Renal cortex interstitium (tissue), 11 donors: ENCODE data around the gene TTLL10. TPM values are rescaled to one million over a fixed set of nuclear protein-coding genes. Genes with fewer than 3 reads are reported as not detected.

Source experiments
- DNase-seq, 11 donors: peaks; one replicate each; pipeline ENCODE4 v3.0.0-alpha.2; 2013; ENCODE audit warnings: low read depth in 9 of 11, low spot score in 4 of 11; ENCODE audit errors: extremely low read depth in 1 of 11
- polyA plus RNA-seq, 3 donors: library from polyadenylated mRNA; unstranded; fragments of 120-200 nt; gene quantifications; one replicate each; pipeline ENCODE4 v1.2.1, GENCODE V29; 2013; ENCODE audit not compliant: insufficient read length in 3 of 3

Gene TTLL10
- polyA plus RNA-seq, 3 donors, result 0.30 to 0.88 (median 0.50) TPM

- no peak for DNase-seq
Observed at GRCh38 chr1:1236945-1237873, 63.5 kb downstream of the TTLL10 start.

DNA sequence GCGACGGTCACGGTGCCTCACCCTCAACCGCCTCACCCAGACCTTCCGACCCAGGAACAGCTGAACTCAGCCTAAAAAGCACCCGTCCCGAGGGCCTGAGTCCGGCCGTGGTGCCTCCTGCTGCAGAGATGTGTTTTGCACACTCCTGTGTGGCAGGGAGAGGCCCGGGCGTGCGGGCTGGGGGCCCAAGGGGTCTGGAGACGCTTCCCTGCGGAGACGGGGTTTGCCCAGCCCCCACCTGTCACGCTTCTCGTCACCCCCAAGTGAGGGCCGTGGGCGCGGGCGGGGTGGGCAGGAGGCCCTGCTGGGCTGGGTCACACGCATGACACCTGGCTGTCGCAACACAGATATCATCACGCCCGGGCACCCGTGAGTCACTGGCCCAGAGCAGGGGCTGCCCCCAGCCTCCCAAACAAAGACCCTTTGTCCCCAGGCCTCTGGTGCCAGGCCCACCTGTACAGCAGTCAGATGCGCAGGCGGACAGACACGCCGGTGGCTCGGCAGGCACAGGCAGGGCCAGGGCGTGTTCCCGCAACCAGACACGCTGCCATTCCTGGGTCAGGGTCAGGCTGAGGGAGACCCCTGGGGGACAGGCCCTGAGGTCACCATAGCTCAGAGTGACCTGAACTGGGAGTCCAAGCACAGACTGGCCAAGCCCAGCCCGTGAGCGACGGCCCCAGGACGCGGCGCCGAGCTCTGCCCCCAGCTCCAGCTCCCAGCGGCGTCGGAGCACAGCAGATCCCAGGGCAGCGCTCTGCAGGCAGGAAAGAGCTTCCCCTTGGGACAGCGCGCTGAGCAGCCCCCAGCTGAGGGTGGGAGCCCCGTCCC lies 64.4 kb downstream of the TTLL10 start:
- DNase-seq, result no peak

DNA sequence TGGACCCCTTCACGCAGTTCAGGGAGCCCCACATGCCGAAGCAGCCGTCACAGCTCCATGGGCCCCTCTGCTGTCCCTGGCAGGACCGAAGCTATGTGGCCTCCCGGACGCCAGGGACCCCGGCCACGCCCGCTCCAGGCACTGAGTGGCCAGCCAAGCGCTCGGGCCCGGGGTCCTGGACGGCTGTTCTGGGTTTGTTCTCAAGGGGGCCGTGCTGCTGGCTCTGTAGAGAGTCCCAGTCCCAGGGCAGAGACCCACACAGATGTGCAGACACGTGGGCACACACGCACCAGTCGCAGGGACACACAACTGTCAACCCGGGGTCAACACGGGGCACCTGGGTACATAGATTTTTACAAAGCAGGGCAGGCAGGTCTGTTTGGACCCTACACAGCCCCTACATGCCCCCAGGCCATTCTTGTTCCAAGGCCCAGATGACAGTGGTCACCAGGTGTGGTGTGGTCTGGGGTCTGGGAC lies 65.1 kb downstream of the TTLL10 start:
- DNase-seq, result no peak

DNA sequence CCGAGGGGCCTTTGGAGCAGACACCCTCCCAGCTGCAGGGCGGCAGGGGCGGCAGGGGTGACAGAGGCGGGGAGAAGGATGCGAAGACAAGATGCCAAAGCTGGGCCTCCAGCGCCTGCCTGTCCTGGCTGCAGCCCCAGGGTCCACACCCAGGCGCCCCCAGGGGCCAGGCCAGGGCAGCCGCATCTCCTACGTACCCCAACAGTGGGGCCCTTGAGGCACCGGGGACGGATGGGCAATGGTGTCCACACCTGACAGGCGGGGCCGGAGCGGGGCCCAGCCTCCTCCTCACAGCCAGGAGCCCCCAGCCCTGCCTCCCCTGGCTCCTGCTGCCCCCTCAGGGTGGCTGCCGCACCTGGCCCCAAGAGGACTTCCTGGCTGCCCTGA lies 65.5 kb downstream of the TTLL10 start:
- DNase-seq, result no peak

- DNase-seq, result no peak
Observed at GRCh38 chr1:1239614-1240347, 66.1 kb downstream of the TTLL10 start.

DNA sequence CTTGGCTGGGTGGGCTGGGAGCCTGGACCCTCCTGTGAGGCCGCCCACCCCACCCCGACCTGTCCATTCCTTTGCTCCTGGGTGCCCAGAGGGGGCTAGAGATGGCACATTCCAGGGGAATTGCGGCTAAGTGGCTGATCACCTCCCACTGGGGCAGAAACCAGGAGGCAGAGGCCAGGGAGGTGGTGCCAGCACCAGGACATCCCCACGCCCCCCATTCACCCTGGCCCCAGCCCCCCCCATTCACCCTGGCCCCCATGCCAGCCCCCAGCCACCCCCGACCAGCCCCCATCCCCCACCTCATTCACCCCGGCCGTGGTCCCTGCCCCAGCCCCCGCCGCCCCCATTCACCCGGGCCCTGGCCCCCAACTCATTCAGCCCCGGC lies 66.7 kb downstream of the TTLL10 start:
- no peak for DNase-seq

GRCh38 chr1:1240822-1241587 lies 67.3 kb downstream of the TTLL10 start:
- no peak for DNase-seq

- DNase-seq, result no peak
Observed at GRCh38 chr1:1241588-1242219, 68.0 kb downstream of the TTLL10 start.

- no peak for DNase-seq
Observed at GRCh38 chr1:1242461-1243265, 69.0 kb downstream of the TTLL10 start.

DNA sequence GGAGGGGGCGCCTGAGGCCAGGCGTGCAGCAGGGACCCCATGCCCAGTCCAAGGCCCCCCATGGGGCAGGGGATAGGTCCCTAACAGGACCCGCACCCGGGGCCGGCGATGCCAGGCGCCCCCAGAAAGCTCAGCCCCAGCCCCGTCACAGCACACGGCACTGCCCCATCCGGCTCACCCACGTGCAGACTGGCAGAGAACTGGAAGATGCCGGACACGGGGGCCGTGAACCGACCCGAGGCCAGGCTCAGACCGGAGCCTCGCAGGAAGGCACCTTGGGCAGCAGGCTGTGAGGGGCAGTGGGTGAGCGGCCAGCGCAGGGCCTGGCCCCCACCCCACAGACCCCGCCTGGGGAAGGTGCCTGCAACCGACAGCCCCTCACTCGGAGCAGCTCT lies 69.6 kb downstream of the TTLL10 start:
- DNase-seq, result no peak

GRCh38 chr1:1243807-1244191 lies 70.1 kb downstream of the TTLL10 start:
- DNase-seq, result no peak

GRCh38 chr1:1244192-1244811 lies 70.6 kb downstream of the TTLL10 start:
- DNase-seq, result no peak

DNA sequence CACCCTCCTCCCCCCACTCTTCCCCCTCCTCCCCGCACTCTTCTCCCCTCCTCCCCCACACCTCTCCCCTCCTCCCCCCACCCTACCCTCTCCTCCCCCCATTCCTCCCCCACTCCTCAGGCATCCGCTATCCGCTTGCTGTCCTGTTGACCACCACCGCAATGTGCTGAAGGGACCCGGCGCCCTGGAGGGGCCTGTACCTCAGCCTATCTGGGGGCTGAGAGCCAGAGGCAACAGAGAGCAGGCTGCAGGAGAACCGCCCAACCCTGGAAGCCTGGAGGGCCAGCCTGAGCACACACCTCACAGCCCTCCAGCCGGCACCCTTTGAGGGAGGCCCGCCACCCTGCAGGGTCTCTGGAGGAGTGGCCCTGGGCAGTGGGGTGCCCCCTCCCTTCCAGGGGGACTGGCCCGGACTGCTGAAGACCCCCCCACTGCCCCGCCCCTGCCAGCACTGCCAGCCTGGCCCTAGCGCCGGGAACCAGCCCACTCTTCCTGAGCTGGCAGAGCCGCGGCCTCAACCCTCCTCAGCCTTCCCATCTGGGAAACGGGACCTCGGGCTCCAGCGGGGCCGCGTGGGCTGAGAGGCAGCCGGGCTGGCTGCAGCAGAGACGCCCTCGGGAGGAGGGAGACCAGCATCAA lies 71.6 kb downstream of the TTLL10 start:
- no peak for DNase-seq

- no peak for DNase-seq
Observed at GRCh38 chr1:1245817-1246576, 72.3 kb downstream of the TTLL10 start.

DNA sequence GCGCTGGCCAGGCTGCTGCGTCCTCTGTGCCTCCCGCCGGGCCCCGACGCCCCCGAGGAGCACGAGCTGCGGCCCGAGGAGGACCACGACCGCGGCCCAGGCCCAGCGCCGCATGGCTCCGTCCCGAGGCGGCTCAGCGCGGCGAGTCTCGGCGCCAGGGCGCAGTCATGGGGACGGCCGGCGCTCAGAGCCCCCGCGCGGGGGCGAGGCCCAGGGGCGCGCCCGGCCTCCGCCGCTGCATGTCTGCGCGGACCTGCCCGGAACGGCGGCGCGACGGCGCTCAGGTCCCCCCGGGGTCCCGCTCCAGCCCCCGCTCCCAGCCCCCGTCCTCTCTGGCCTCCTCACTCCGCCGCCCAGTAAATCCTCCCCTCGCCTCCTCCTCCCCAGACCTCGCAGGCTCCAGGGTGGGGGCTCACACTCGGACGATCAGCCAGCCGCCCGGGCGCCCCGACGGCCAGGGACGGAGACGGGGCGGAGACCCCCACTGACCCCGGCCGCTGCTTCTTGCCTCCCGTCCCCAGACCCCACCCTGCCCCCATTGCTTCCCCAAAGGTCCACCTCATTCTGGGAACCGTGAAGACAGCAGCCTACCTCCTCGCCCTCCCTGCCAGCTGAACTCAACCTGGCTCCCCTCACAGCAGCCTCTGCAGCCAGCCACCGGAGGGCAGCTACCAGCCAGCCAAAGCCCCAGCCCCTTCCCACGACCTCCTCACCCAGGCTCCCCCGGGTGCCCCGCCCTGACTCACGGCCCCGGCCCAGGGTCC lies 73.1 kb downstream of the TTLL10 start, which contains the start of gene C1QTNF12:
C1QTNF12 (minus strand) TSS at position 146 of the 764 bp plus-strand sequence; CDS start at position 114, 32 bp downstream.
- no peak for DNase-seq
